AG09319 (cell line): ENCODE results near the gene ATP2C2.
A peak's percentile ranks its signal among the peaks of the same experiment; 100 is the strongest.

Source experiments
- DNase-seq: peaks from one replicate; pipeline ENCODE4 v3.0.0-alpha.2; 2010; ENCODE audit warnings: low read depth; ENCODE audit errors: extremely low read depth
- TF ChIP-seq, protein P1 (sequence below): IDR thresholded peaks from 2 replicates; pipeline ENCODE4 v1.5.1; 2011; ENCODE audit warnings: low read depth, mild to moderate bottlenecking, inconsistent platforms, low read length, moderate library complexity

Gene ATP2C2

GRCh38 chr16:84502581-84502980 lies 134.2 kb downstream of the ATP2C2 start:
- DNase-seq, result no peak
- TF ChIP-seq, protein P1, sequence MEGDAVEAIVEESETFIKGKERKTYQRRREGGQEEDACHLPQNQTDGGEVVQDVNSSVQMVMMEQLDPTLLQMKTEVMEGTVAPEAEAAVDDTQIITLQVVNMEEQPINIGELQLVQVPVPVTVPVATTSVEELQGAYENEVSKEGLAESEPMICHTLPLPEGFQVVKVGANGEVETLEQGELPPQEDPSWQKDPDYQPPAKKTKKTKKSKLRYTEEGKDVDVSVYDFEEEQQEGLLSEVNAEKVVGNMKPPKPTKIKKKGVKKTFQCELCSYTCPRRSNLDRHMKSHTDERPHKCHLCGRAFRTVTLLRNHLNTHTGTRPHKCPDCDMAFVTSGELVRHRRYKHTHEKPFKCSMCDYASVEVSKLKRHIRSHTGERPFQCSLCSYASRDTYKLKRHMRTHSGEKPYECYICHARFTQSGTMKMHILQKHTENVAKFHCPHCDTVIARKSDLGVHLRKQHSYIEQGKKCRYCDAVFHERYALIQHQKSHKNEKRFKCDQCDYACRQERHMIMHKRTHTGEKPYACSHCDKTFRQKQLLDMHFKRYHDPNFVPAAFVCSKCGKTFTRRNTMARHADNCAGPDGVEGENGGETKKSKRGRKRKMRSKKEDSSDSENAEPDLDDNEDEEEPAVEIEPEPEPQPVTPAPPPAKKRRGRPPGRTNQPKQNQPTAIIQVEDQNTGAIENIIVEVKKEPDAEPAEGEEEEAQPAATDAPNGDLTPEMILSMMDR, result no peak

- DNase-seq, result no peak
- TF ChIP-seq, protein P1, result no peak
These were observed 135.5 kb downstream of the ATP2C2 start for GRCh38 chr16:84503751-84504395.

GRCh38 chr16:84504420-84505248 lies 136.3 kb downstream of the ATP2C2 start, which contains the start of gene MEAK7:
Gene MEAK7, minus strand, starts transcription at chr16:84504659. Its CDS starts 6,573 bp downstream, at chr16:84498086.
- TF ChIP-seq, protein P1, result no peak; the same call in 1 of the 2 replicates
- DNase-seq, result peak; percentile 97

GRCh38 chr16:84505249-84506187 lies 137.2 kb downstream of the ATP2C2 start:
- DNase-seq, result no peak
- TF ChIP-seq, protein P1, result no peak

- DNase-seq, result no peak
- TF ChIP-seq, protein P1, result no peak
These were observed 139.0 kb downstream of the ATP2C2 start for GRCh38 chr16:84507011-84507982.

DNA sequence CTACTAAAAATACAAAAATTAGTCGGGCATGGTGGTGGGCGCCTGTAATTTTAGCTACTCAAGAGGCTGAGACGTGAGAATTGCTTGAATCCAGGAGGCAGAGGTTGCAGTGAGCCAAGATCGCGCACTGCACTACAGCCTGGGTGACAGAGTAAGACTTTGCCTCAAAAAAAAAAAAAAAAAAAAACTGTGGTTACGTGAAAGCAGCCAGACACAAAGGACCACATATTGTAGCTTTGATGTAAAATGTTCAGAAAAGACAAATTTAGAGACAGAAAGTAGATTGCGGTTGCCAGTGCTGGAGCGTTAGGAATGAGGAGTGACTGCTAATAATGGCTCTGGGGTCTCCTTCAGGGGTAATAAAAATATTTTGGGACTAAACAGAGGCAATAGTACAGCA lies 140.2 kb downstream of the ATP2C2 start:
- DNase-seq, result no peak
- TF ChIP-seq, protein P1, result no peak
